SK-N-MC (cell line): ENCODE results near the gene PGA4.

Experiments
- EZH2 ChIP-seq: fragments of 200-600 bp; sonication (generic); IDR thresholded peaks from one replicate; pipeline ENCODE4 v1.6.1; 2017; ENCODE audit warnings: antibody characterized with exemption
- POLR2AphosphoS5 ChIP-seq: IDR thresholded peaks from 2 replicates; pipeline ENCODE4 v1.6.1; 2012; ENCODE audit warnings: mild to moderate bottlenecking, low read depth, low read length, borderline replicate concordance

GRCh38 chr11:61264795-61265194 lies 42.6 kb downstream of the PGA4 start:
- TF ChIP-seq EZH2, result no peak
- no peak for TF ChIP-seq POLR2AphosphoS5
